Measurements from ENCODE around the gene MYO19.

The MYO19 gene, protein sequence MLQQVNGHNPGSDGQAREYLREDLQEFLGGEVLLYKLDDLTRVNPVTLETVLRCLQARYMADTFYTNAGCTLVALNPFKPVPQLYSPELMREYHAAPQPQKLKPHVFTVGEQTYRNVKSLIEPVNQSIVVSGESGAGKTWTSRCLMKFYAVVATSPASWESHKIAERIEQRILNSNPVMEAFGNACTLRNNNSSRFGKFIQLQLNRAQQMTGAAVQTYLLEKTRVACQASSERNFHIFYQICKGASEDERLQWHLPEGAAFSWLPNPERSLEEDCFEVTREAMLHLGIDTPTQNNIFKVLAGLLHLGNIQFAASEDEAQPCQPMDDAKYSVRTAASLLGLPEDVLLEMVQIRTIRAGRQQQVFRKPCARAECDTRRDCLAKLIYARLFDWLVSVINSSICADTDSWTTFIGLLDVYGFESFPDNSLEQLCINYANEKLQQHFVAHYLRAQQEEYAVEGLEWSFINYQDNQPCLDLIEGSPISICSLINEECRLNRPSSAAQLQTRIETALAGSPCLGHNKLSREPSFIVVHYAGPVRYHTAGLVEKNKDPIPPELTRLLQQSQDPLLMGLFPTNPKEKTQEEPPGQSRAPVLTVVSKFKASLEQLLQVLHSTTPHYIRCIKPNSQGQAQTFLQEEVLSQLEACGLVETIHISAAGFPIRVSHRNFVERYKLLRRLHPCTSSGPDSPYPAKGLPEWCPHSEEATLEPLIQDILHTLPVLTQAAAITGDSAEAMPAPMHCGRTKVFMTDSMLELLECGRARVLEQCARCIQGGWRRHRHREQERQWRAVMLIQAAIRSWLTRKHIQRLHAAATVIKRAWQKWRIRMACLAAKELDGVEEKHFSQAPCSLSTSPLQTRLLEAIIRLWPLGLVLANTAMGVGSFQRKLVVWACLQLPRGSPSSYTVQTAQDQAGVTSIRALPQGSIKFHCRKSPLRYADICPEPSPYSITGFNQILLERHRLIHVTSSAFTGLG

DNA sequence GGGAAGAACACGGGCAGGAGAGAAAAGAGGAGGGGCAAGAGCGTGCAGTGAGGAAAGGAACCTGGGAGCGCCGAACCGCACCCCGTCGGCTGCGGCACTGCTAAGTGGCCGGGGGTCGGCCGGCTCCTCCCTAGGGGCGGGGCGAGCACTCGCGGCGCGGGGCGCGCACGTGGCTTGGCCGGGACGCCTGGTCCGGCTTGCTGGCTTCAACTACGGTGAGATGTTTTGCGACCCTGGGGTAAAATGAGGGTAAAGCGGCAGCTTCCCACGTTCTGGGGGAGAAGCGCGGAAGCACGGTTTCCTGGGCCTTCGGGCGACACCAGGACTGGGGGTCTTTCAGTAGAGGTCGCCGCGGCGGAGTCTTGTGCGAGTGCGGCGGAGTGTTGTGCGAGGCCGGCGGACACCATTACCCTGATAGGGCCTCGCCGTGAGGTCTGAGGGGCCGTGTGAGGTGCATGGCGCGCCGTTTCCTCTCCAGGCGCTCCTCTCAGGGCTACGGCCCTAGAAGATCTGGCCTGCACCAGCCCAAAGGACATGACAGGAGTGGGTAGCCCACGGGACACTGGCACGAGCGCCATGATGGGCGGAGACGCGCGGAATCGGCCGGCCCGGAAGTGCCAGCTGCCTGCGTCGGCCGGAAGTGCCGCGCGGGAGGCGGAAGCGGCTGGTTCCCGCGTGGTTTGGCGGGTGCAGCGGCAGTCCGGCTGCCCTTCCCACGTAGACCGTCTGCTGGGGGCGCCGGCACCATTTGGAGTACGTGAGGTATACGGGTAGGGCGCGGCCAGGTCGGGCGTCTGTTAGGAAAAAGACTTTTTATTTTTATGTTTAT, at the start of gene MYO19, which contains the start of gene PIGW:
MYO19 (minus strand) TSS at position 29 of the 829 bp plus-strand sequence. CDS start 2,330 bp downstream, outside the sequence.
PIGW (plus strand) TSS at position 148 of the 829 bp plus-strand sequence. CDS start 2,115 bp downstream, outside the sequence.
- TF ChIP-seq POLR2A (IDR thresholded peaks at IDR 0.05; ENCODE audit: low read length): peak; percentile 97
- no peak for TF ChIP-seq GATA1 (IDR thresholded peaks at IDR 0.05; ENCODE audit: low read depth, low read length)
- DNase-seq: peak; percentile 92 to 94

DNA sequence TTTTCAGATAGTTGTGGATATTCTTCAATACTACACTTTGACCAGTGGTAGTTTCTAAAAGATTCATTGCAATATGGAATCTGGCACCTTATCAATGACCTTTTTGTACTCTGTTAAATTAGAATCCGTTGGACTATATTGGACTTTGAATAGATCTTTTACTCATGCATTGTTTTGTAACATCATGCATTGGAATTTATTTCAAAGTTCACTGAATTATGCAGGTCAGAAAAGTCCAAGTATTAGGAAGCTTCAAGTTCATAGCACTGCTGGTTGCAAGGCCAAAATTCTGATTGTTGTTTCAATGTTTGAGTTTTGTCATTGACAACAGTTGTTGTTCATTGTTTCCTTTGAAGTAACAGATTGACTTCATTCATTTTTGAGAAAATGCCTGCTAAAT, 49.1 kb upstream of the MYO19 start:
- no peak for DNase-seq
- TF ChIP-seq GATA1 (IDR thresholded peaks at IDR 0.05; ENCODE audit: low read depth, low read length) (no peak), POLR2A (IDR thresholded peaks at IDR 0.05; ENCODE audit: low read length) (no peak)

DNA sequence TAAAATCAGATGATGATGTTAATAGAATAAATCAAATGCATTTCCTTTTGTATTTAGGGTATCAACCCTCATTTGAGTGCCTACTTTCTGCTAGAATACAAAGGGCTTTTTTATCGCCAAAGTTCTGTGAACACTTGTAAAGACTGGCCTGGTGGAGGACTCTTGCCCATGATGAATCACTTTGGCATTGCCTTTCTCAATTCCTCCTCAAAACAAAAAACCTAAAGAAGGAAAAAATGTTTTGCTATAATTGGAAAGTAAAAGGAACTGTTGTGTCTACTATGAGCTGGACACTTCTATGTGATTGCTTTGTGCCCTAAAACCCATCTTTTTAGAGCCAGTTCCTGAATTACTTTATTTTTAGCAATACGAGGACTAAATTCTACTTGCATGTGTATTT, 44.0 kb upstream of the MYO19 start:
- TF ChIP-seq GATA1 (IDR thresholded peaks at IDR 0.05; ENCODE audit: low read depth, low read length) (no peak), POLR2A (IDR thresholded peaks at IDR 0.05; ENCODE audit: low read length) (no peak)
- no peak for DNase-seq

DNA sequence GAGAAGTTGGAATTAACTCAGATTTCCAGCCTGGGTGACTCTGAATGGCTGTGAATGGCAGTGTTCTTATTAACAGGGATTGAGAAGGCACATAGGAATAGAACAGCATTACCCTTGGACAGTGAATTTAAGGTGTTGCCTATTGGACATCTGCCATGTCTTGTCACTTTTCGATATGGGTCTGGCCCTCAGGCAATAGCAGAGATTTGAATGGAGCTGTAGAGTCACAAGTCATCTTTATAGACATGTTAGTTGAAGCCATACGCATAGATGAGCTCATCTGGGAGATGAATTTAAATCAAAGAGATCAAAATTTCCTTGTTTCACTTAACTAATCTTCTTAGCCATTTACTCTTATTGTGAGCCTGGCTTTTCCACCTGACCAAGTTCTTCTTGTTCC, 42.1 kb upstream of the MYO19 start:
- no peak for TF ChIP-seq GATA1 (IDR thresholded peaks at IDR 0.05; ENCODE audit: low read depth, low read length)
- TF ChIP-seq POLR2A (IDR thresholded peaks at IDR 0.05; ENCODE audit: low read length): no peak
- DNase-seq: peak; percentile 4 to 11

DNA sequence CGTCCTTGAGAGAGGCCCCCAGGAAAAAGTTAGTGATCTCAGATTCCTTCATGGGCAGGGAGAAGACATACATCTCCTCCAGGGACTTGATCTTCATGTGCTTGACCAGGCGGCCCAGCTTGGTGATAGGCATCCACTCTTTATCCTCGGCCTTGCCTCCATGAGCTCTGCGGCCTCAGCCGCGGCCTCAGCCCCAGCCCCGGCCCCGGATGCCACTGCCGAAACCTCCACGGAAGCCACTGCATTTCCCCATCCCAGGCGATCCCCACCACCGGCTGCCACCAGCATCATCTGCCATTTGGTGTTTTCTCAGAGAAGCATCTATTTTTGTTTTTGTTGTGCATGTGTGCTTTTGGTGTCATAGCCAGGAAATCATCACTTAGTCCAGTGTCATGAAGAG, 40.4 kb upstream of the MYO19 start:
- no peak for TF ChIP-seq GATA1 (IDR thresholded peaks at IDR 0.05; ENCODE audit: low read depth, low read length)
- no peak for TF ChIP-seq POLR2A (IDR thresholded peaks at IDR 0.05; ENCODE audit: low read length)
- DNase-seq: no peak

DNA sequence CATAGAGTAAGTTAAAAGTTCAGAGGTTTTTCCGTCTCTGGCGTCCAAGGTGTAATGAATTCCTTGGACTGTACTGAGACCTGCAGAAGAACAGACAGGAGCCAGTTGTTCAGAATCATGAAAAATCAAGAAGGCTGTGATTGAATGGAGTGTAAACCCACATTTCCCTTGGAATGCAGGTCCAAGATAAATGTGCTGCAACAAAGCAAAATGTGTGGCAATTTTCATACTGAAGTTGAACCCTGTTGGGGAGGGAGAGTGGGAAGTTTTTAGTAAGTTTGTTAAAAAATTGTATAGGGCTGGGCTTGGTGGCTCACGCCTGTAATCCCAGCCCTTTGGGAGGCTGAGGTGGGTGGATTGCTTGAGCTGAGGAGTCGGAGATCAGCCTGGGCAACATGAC, 31.4 kb upstream of the MYO19 start:
- DNase-seq: no peak
- TF ChIP-seq POLR2A (IDR thresholded peaks at IDR 0.05; ENCODE audit: low read length): no peak
- no peak for TF ChIP-seq GATA1 (IDR thresholded peaks at IDR 0.05; ENCODE audit: low read depth, low read length)

DNA sequence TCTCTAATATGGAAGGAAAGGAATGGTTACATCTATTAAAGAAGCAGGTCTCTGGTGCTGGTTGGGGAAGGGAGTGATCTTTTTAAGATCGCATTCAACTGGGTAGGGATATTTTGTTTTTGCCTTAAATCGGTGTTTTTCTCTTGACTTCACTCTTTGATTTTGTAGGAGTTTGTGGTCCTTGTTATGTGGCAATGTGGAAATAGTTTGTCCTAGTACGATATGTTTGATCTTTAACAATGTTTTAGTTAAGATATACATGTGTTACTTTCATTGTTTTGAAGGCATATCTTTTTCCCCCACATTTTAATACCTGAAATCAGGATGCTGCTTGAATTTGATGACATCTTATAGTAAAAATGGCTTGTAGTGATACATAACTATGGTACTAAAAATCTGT, 18.8 kb upstream of the MYO19 start:
- no peak for DNase-seq
- TF ChIP-seq POLR2A (IDR thresholded peaks at IDR 0.05; ENCODE audit: low read length) (no peak), GATA1 (IDR thresholded peaks at IDR 0.05; ENCODE audit: low read depth, low read length) (no peak)

DNA sequence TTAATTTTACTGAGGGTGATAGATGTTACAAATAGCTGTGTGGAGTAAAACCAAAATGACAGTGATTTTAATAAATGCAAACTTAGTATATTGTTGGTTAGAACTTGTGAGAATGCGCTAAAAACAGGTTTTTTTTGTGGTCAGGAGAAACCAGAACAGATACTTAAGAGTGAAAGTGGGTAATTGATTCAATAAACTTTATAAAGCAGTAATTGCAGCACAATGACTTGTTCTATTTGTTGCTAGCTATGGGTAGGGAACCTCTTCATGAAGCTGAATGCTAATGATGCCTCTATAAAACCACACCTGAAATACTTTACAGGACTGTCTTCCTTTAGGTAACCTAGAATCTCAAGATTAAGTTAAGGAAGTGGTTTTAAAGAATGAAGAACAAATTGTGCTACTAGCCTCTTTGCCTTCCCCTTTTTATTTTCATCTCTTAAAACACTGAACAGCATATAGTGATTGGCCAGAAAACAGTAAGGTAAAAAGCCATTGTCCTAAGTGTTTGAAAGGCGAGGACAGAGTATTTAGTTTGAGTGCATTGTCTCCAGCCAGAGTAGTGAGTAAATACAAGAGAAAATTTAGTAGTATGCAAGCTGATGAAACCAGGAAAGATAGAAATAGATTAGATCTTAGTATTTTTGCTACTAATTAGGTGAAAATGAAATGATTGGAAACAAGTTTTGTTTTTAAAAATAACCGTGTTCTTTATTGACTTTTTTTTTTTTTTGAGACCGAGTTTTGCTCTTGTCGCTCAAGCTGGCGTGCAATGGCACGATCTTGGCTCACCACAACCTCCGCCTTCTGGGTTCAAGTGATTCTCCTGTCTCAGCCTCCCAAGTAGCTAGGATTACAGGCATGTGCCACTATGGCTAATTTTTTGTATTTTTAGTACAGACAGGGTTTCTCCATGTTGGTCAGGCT, 16.1 kb upstream of the MYO19 start:
- no peak for TF ChIP-seq POLR2A (IDR thresholded peaks at IDR 0.05; ENCODE audit: low read length)
- no peak for TF ChIP-seq GATA1 (IDR thresholded peaks at IDR 0.05; ENCODE audit: low read depth, low read length)
- no peak for DNase-seq

DNA sequence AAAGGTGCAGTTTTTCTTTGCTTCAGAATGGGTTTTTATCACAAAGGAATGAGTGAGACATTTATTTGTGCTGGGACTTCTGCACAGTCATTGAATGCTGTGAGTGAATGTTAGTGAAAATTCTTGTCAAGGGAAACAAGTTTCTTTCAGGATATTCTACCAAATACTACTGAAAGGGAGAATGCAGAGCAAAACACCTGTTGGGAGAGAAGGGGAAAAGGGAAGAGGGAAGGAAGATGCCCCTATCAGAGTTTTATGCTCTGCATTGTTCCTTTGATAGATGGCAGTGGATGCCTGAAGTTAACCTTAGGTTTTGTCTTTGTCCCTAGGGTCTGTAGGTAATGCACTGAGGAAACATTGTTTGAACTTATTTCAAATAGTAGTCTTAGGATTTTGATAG, 13.1 kb upstream of the MYO19 start:
- DNase-seq: no peak
- TF ChIP-seq POLR2A (IDR thresholded peaks at IDR 0.05; ENCODE audit: low read length): no peak
- no peak for TF ChIP-seq GATA1 (IDR thresholded peaks at IDR 0.05; ENCODE audit: low read depth, low read length)

DNA sequence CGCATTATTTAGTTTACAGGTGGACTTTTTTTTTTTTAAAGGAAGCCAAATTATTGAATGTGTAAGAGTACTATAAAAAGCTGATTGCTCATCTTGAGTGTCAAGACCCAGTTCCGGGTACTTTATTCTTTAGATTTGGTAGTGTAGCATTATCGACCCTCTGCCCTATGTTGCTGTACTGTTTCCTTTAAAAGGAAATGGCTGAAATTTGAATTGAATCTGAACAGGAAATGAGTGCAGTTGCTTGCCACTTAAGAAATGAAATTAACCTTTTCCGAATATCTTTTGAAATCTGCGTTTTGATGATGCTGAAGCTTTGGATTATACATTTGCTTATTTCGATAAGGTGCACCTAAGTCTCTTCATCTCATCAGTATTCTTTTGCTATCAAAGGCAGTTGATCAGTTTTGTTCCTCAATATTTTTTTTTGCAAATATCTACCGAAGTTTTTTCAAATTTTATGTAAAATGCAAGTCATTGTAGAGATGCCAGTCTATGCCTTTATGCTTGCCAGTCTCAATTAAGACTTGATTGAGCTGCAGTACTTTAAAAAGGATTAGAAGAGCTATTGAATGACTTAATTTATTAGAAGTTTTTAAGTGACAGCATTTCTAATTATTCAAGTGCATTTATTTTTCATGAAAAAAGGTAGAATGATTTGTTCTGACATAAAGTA, 11.9 kb upstream of the MYO19 start:
- TF ChIP-seq POLR2A (IDR thresholded peaks at IDR 0.05; ENCODE audit: low read length) (no peak), GATA1 (IDR thresholded peaks at IDR 0.05; ENCODE audit: low read depth, low read length) (no peak)
- DNase-seq: peak; percentile 23 to 49

DNA sequence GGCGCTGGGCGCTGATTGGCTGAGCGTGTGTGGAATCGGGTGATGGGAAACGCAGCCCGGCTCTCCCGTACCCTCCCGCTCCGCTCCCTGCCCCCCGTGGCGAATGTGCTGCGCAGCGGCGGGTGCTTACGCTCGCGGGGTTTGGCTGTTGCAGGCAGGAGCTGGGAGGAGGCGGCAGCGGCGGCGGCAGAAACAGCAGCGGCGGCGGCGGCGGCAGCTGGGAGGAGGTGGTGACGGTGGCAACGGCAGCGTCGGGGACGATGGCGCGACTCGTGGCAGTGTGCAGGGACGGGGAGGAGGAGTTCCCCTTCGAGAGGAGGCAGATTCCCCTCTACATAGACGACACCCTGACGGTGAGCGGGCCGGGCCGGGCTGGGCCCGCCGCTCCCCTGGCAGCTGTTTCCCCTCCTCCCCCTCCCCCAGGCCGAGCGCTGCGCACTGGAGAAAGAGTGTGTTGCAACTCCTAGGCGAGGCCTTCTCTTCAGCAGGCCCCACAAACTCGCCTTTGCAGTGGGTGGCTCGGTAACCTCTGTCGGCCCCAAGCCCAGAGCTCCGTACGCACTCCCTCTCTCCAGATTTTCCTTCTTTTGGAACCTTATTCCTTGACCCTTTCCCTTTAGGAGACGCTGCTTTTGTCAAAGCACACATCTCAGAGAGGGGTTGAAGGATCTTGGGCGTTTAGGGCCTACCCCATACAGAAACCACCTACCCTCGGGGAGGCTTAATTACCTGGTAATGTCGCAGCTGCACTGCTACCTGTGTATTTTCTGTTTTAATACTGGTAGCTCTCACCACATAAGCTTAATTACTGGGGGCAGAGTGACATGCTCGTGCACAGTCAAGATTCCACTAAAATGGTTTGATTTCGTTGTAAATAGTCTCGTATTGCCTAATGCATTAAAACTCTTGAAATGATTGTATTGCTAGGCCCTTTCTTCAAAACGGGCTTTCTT, 11.1 kb upstream of the MYO19 start:
- TF ChIP-seq POLR2A (IDR thresholded peaks at IDR 0.05; ENCODE audit: low read length) (peak; percentile 68), GATA1 (IDR thresholded peaks at IDR 0.05; ENCODE audit: low read depth, low read length) (no peak)
- DNase-seq: peak; percentile 99

All from erythroblast (primary cell).